IMR-90 (cell line): ENCODE measurements around the gene ADAMTS12.

ENCODE experiments used
- BHLHE40 ChIP-seq: fragments of 150-350 bp; IDR thresholded peaks from 2 replicates; pipeline ENCODE4 v1.6.1; 2016; ENCODE audit warnings: mild to moderate bottlenecking, low read depth, low read length
- CEBPB ChIP-seq: IDR thresholded peaks from 2 replicates; pipeline ENCODE4 v1.6.1; 2012; ENCODE audit warnings: low read depth, low read length, improper control_type of control experiment
- FOS ChIP-seq: fragments of 150-350 bp; IDR thresholded peaks from 2 replicates; pipeline ENCODE4 v1.6.1; 2016; ENCODE audit warnings: low read depth, low read length
- MAFK ChIP-seq: IDR thresholded peaks from 2 replicates; pipeline ENCODE4 v1.6.1; 2012; ENCODE audit warnings: low read depth, low read length, improper control_type of control experiment
- MAZ ChIP-seq: IDR thresholded peaks from 2 replicates; pipeline ENCODE4 v1.6.1; 2012; ENCODE audit warnings: low read depth, mild to moderate bottlenecking, low read length, improper control_type of control experiment, moderate library complexity, borderline replicate concordance
- MXI1 ChIP-seq: IDR thresholded peaks from 2 replicates; pipeline ENCODE4 v1.6.1; 2012; ENCODE audit warnings: low read depth, mild to moderate bottlenecking, low read length, moderate library complexity, borderline replicate concordance
- NFE2L2 ChIP-seq: fragments of 150-350 bp; IDR thresholded peaks from 2 replicates; pipeline ENCODE4 v1.6.1; 2016; ENCODE audit warnings: low read depth, mild to moderate bottlenecking, low read length
- POLR2A ChIP-seq: IDR thresholded peaks from 2 replicates; pipeline ENCODE4 v1.6.1; 2012; ENCODE audit warnings: mild to moderate bottlenecking, low read depth, low read length
- RAD21 ChIP-seq: IDR thresholded peaks from 2 replicates; pipeline ENCODE4 v1.6.1; 2012; ENCODE audit warnings: low read length, improper control_type of control experiment
- RFX5 ChIP-seq: IDR thresholded peaks from 2 replicates; pipeline ENCODE4 v1.8.0; 2012; ENCODE audit warnings: low read depth, mild to moderate bottlenecking, low read length, moderate library complexity
- SMC3 ChIP-seq: fragments of 150-350 bp; IDR thresholded peaks from 2 replicates; pipeline ENCODE4 v1.6.1; 2016; ENCODE audit warnings: low read depth, mild to moderate bottlenecking, antibody characterized with exemption, low read length, moderate library complexity
- TF ChIP-seq, protein P1 (sequence below): conservative IDR thresholded peaks from 2 replicates; pipeline ENCODE4 v1.5.1; 2012; ENCODE audit warnings: mild to moderate bottlenecking, low read depth, low read length, improper control_type of control experiment
- TF ChIP-seq, protein P2 (sequence below): fragments of 150-350 bp; IDR thresholded peaks from 2 replicates; pipeline ENCODE4 v1.6.1; 2017; ENCODE audit warnings: mild to moderate bottlenecking, antibody characterized with exemption, low read length, low read depth
- TF ChIP-seq, protein P3 (sequence below): fragments of 150-350 bp; IDR thresholded peaks from 2 replicates; pipeline ENCODE4 v1.6.1; 2016; ENCODE audit warnings: low read depth, mild to moderate bottlenecking, low read length, moderate library complexity, borderline replicate concordance

DNA sequence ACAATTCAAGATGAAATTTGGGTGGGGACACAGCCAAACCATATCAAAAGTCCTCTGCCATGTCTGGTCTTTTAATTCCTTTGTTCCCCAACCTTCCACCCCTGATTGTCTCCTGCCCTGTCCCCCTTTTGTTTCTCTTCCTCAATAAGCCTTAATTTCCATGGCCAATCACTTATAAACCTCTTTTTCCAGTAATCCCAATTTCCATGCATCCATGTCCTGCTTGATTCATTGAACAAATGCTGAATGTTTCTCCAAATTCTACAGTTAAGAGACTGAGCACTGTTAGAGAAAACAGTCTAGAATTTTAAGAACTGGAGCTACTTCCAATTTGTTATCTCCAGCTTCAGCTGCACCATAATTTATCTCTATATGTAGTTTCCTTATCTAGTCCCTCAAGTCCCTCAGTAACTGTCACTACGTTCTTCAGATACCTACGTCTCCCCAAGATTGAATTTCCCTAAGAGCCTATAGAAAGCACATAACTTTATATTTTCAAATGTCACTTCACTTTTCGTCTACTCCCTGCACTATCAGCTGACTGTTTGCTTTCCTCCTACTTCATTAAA, 416.8 kb downstream of the ADAMTS12 start:
- TF ChIP-seq CEBPB (no peak), FOS (no peak), RFX5 (no peak), SMC3 (no peak), POLR2A (no peak), NFE2L2 (no peak), MXI1 (no peak), RAD21 (no peak), BHLHE40 (no peak), MAFK (no peak), MAZ (no peak)
- TF ChIP-seq, protein P1, sequence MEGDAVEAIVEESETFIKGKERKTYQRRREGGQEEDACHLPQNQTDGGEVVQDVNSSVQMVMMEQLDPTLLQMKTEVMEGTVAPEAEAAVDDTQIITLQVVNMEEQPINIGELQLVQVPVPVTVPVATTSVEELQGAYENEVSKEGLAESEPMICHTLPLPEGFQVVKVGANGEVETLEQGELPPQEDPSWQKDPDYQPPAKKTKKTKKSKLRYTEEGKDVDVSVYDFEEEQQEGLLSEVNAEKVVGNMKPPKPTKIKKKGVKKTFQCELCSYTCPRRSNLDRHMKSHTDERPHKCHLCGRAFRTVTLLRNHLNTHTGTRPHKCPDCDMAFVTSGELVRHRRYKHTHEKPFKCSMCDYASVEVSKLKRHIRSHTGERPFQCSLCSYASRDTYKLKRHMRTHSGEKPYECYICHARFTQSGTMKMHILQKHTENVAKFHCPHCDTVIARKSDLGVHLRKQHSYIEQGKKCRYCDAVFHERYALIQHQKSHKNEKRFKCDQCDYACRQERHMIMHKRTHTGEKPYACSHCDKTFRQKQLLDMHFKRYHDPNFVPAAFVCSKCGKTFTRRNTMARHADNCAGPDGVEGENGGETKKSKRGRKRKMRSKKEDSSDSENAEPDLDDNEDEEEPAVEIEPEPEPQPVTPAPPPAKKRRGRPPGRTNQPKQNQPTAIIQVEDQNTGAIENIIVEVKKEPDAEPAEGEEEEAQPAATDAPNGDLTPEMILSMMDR = no peak
- TF ChIP-seq, protein P2, sequence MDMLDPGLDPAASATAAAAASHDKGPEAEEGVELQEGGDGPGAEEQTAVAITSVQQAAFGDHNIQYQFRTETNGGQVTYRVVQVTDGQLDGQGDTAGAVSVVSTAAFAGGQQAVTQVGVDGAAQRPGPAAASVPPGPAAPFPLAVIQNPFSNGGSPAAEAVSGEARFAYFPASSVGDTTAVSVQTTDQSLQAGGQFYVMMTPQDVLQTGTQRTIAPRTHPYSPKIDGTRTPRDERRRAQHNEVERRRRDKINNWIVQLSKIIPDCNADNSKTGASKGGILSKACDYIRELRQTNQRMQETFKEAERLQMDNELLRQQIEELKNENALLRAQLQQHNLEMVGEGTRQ = no peak
- TF ChIP-seq, protein P3, sequence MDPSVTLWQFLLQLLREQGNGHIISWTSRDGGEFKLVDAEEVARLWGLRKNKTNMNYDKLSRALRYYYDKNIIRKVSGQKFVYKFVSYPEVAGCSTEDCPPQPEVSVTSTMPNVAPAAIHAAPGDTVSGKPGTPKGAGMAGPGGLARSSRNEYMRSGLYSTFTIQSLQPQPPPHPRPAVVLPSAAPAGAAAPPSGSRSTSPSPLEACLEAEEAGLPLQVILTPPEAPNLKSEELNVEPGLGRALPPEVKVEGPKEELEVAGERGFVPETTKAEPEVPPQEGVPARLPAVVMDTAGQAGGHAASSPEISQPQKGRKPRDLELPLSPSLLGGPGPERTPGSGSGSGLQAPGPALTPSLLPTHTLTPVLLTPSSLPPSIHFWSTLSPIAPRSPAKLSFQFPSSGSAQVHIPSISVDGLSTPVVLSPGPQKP = no peak
